Adrenal gland (tissue), 12 donors: ENCODE results near the gene DGCR6L. TPM values are rescaled to one million over a fixed set of nuclear protein-coding genes. Genes with fewer than 3 reads are reported as not detected.
"Not testable (repeated sequence)": the region's sequence is repeated elsewhere in the genome, so short reads cannot be mapped to it uniquely, and the experiment has no call there.

ENCODE experiments used
- DNase-seq, 7 donors: peaks; one replicate each; pipeline ENCODE4 v3.0.0-alpha.2; 2019 to 2020
- H3K27ac ChIP-seq, 5 donors: fragments of 200-600 bp; sonication (generic) in 4 of 5; 1 replicate in 3 of 5; 2 replicates in 2 of 5; pipeline versions ENCODE4 v1.5.1 to v1.8.0; 2016 to 2020; ENCODE audit warnings: mild to moderate bottlenecking in 1 of 5
- H3K27me3 ChIP-seq: fragments of 200-600 bp; 2 replicates; pipeline ENCODE4 v1.8.0; 2021
- H3K36me3 ChIP-seq, 2 donors: fragments of 200-600 bp; replicated peaks in 1 of 2; 1 replicate in 1 of 2; 2 replicates in 1 of 2; pipeline versions ENCODE4 v1.5.1 to v1.8.0; 2018 to 2022
- H3K4me1 ChIP-seq, 2 donors: fragments of 200-600 bp; replicated peaks in 1 of 2; 1 replicate in 1 of 2; 2 replicates in 1 of 2; pipeline versions ENCODE4 v1.5.1 to v1.8.0; 2018 to 2021
- H3K4me3 ChIP-seq, 4 donors: fragments of 200-600 bp; sonication (generic) in 3 of 4; one replicate each; pipeline ENCODE4 v1.5.1; 2016 to 2018
- H3K9me3 ChIP-seq, 3 donors: fragments of 200-600 bp; sonication (generic) in 1 of 3; replicated peaks in 1 of 3; 1 replicate in 2 of 3; 2 replicates in 1 of 3; pipeline versions ENCODE4 v1.5.1 to v1.8.0; 2016 to 2021
- CTCF ChIP-seq, 6 experiments: fragments of 450-650 bp in 4 of 6; fragments of 200-600 bp in 2 of 6; sonication (generic) in 1 of 6; IDR thresholded peaks; 1 replicate in 5 of 6; 2 replicates in 1 of 6; pipeline versions ENCODE4 v1.5.1 to v1.8.0; 2016 to 2021; ENCODE audit warnings: antibody characterized with exemption in 6 of 6, mild to moderate bottlenecking in 2 of 6, moderate library complexity in 1 of 6
- POLR2A ChIP-seq, 2 donors: fragments of 450-650 bp; IDR thresholded peaks; one replicate each; pipeline ENCODE4 v1.6.1; 2017; ENCODE audit warnings: antibody characterized with exemption in 2 of 2, mild to moderate bottlenecking in 2 of 2, moderate library complexity in 1 of 2
- WGBS, 4 donors: extraction: QIAGEN DNeasy Blood & Tissue Kit in 2 of 4; methylation state at CpG; one replicate each; pipeline versions ENCODE4 v1.1.5 to v1.1.7; 2013 to 2017; 5-methylcytosine and 5-hydroxymethylcytosine counted together
- intact Hi-C, 2 donors: fragments of 100-400 bp; cut with DNase I; formaldehyde crosslinking; loops; one replicate each; pipeline versions ENCODE4 v1.14.1 to v1.15.0; 2022 to 2023
- polyA plus RNA-seq, 3 donors: library from polyadenylated mRNA; stranded (reverse); fragments of 200-250 nt in 2 of 3; fragments of 350-450 nt in 1 of 3; fragmentation: Illumina TruSeq in 1 of 3; extraction: RNeasy Lipid Tissue Mini Kit (QIAGEN cat#74804) in 1 of 3; gene quantifications; one replicate each; pipeline ENCODE4 v1.2.3, GENCODE V29; 2013 to 2014
- total RNA-seq, 9 donors: library from RNA; depleted of rRNA in 4 of 9; stranded (reverse); fragments of >200 nt in 4 of 9; fragments of 120-200 nt in 1 of 9; fragmentation: NEBNext Ultra II Directional in 1 of 9; extraction: Animal tissue kit (Norgen Biotek cat#: 25700) in 1 of 9; gene quantifications; one replicate each; pipeline versions ENCODE4 v1.1.0 to v1.2.4, GENCODE V29; 2013 to 2023
- donor health status: healthy with polysubstance abuse.
- donor health status: Bipolar disorder and iron deficiency.
- donor health status: DM: yes; HTN: yes; CAD: no.
- donor health status: DM: no; HTN: no; CAD: no.
- donor health status: DM: no; HTN: no; CAD: no.
- donor health status: DM: yes; HTN: yes; CAD: no.

The DGCR6L gene
- total and polyA plus RNA-seq, 12 donors: 12.1 to 159 (median 74.1) TPM

- not testable (repeated sequence) for H3K4me3 ChIP-seq, H3K9me3 ChIP-seq, H3K36me3 ChIP-seq, H3K4me1 ChIP-seq, H3K27me3 ChIP-seq, H3K27ac ChIP-seq
- intact Hi-C loops: loop anchor here in 1 of 2 donors (2.0 kb wide), 1 partner anchor 129 kb away; no protein-coding TSS in a partner anchor
- WGBS, 4 donors: 15 to 36% (median 17%) methylated on average over 6 to 9 of the region's 12 CpGs; no CpG with 5 or more reads in 1 of the 4 donors
- peak; percentile 19 to 86 (median 78) for TF ChIP-seq CTCF (IDR thresholded peaks at IDR 0.05)
- peak; percentile 56 to 93 (median 83) for DNase-seq
These were observed 34.2 kb downstream of the DGCR6L start for GRCh38 chr22:20285473-20286311.

- no peak for DNase-seq
- no peaks in the 10 kb centered on the region for H3K9me3 ChIP-seq
- no peak overlapping the region for H3K4me3 ChIP-seq
- H3K36me3 ChIP-seq: no peaks in the 10 kb centered on the region
- no peaks in the 10 kb centered on the region for H3K27me3 ChIP-seq
- 77 to 92% (median 80%) methylated on average over 7 to 13 of the region's 13 CpGs for WGBS, 4 donors
- H3K27ac ChIP-seq: no peak overlapping the region
- H3K4me1 ChIP-seq: no peaks in the 10 kb centered on the region
- intact Hi-C loops: loop anchor here in 1 of 2 donors (2.0 kb wide), 1 partner anchor 128 kb away; no protein-coding TSS in a partner anchor
- no peak for TF ChIP-seq POLR2A (IDR thresholded peaks at IDR 0.05)
- no peak for TF ChIP-seq CTCF (IDR thresholded peaks at IDR 0.05)
These were observed 35.3 kb downstream of the DGCR6L start for GRCh38 chr22:20284471-20285086.

GRCh38 chr22:20283674-20284066 lies 36.2 kb downstream of the DGCR6L start:
- Histone ChIP-seq H3K27me3 (no peaks in the 10 kb centered on the region), H3K27ac (no peak overlapping the region), H3K4me1 (no peaks in the 10 kb centered on the region), H3K36me3 (no peaks in the 10 kb centered on the region), H3K4me3 (no peak overlapping the region), H3K9me3 (no peaks in the 10 kb centered on the region)
- WGBS, 4 donors: 82 to 84% (median 83%) methylated on average over 3 to 5 of the region's 5 CpGs; no CpG with 5 or more reads in 1 of the 4 donors
- DNase-seq: no peak
- intact Hi-C loops: loop anchor here in 1 of 2 donors (2.0 kb wide), 1 partner anchor 127 kb away; no protein-coding TSS in a partner anchor
- TF ChIP-seq POLR2A (IDR thresholded peaks at IDR 0.05): no peak
- TF ChIP-seq CTCF (IDR thresholded peaks at IDR 0.05): no peak

- 82 to 90% (median 87%) methylated on average over 8 to 15 of the region's 15 CpGs for WGBS, 4 donors
- Histone ChIP-seq H3K27ac (no peak overlapping the region), H3K4me3 (no peak overlapping the region), H3K9me3 (no peaks in the 10 kb centered on the region), H3K27me3 (no peaks in the 10 kb centered on the region), H3K36me3 (no peaks in the 10 kb centered on the region), H3K4me1 (no peaks in the 10 kb centered on the region)
- intact Hi-C loops: no loop called here
- DNase-seq: no peak
- TF ChIP-seq POLR2A (IDR thresholded peaks at IDR 0.05): no peak
- no peak for TF ChIP-seq CTCF (IDR thresholded peaks at IDR 0.05)
These were observed 36.8 kb downstream of the DGCR6L start for GRCh38 chr22:20282901-20283673.
